ENCODE measurements around the gene FBXL7.

Gene FBXL7

DNA sequence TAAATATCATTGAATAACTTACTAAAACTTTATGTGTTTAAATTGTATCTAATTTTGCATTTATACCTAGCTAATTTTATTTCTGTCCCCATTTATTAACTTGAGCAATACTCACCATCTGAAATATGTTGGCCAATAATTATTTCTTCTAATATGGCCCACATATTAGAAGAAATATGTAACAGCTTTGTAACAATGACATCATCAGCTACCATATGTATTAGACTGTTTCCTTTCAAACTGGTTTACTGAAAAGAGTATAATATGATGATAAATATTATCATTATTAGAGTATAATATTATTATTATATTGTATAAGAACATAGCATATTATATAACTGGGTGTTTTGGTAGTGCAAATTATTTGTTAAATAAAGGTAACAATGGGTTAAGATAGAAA, 220.5 kb downstream of the FBXL7 start:
- no peak for DNase-seq

DNA sequence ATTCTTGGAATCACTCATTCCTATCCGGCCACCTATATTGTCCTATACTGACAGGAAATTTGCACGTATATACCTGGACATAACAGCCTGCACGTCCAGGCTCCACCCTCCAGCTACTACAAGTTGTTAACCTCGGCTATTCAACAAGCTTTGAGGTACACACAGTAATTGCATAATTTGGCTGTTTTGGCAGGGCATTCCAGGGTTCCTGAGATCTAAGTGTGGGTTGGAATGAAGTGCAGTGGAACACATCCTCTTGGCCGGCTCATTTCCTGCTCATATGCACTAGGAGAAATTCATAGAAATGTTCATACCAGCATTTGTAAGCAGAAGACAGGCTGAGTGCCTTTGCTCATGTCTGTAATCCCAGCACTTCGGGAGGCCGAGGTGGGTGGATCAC, 222.3 kb downstream of the FBXL7 start:
- no peak for DNase-seq

DNA sequence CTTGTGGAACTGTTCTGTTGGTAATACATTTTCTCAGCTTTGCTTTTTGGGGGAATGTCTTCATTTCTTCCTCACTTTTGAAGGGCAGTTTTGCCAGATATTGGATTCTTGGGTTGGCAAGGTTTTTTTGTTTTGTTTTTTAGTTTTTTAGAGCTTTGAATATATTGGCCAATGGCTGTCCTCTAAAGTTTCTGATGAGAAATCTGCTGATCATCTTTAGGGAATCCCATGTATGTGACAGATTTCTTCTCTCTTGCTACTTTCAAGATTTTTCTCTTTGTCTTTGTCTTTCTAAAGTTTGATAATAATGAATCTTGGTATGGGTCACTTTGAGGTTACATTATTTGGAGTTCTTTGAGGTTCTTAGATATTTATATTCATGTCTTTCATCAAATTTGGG, 227.4 kb downstream of the FBXL7 start:
- no peak for DNase-seq

DNA sequence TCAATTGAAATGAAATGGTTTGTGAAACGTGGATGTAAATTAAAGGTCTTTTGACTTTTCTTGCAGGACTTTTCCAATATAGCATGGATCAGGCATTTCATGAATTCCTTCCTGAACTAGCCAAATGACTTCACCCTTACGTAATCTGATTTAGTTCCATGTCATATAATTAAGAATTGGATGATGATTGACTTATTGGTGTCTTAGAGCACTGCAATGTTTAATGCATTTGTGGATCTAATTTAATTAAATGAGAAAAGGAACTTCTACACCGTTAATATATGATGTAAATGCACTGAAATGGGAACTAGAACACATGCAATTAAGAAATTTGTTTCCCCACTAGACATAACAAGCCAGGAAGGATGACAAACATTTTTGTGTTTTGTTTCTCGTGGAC, 228.8 kb downstream of the FBXL7 start:
- DNase-seq = no peak

GRCh38 chr5:15731699-15732098, 231.7 kb downstream of the FBXL7 start:
- no peak for DNase-seq

- no peak for DNase-seq
Observed at GRCh38 chr5:15734058-15734457, 234.1 kb downstream of the FBXL7 start.

- no peak for DNase-seq
Observed at GRCh38 chr5:15737036-15737821, 237.2 kb downstream of the FBXL7 start.

GRCh38 chr5:15737871-15738664, 238.1 kb downstream of the FBXL7 start:
- DNase-seq = no peak

DNA sequence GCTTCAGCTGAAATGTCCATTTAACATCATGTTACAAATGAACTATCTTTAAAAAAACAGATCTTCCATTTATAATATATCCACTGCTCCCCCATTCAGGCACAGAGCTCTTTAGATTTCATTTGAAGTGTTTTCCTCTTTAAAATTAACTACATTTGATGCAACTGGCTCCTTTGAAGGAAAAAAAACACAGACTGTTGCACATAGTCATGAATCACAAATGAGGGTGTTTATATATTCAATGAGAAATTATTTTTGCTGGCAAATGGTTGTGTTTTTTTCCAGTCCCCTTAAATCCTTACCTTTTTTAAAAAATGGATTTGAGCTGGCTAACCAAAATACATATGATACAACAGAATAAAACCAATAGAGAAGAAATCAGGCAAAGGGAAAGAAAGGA, 240.4 kb downstream of the FBXL7 start:
- no peak for DNase-seq

GRCh38 chr5:15741591-15741990, 241.6 kb downstream of the FBXL7 start:
- DNase-seq = no peak

DNA sequence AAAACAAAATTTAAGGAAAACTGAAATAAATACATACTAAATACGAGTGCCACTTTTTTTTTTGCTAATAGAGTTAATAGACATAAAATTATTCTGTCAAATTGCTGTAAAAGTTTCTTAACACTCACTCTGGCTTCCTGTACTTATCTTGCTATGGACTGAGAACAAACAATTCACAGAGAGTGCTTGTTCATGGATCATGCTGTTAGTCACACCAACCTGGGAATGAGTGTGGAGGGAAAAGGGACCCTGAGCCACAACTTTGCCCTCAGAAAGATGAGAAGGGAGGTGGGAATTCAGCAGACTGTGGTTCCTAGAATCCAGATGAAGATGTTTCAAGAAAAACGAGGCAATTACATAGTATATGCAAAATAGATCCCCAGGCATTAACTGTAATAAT, 246.9 kb downstream of the FBXL7 start:
- no peak for DNase-seq

DNA sequence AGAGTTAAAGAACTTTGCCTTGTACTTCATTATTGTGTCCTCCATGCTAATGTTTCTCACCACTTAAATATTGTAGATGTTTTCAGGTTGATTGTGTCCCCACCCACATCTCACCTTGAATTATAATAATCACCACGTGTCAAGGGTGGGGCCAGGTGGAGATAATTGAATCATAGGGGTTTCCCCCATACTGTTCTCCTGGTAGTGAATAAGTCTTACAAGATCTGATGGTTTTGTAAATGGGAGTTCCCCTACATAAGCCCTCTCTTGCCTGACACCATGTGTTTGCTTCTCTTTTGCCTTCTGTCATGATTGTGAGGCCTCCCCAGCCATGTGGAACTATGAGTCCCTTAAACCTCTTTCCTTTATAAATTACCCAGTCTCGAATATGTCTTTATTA, 248.3 kb downstream of the FBXL7 start:
- DNase-seq = no peak

DNA sequence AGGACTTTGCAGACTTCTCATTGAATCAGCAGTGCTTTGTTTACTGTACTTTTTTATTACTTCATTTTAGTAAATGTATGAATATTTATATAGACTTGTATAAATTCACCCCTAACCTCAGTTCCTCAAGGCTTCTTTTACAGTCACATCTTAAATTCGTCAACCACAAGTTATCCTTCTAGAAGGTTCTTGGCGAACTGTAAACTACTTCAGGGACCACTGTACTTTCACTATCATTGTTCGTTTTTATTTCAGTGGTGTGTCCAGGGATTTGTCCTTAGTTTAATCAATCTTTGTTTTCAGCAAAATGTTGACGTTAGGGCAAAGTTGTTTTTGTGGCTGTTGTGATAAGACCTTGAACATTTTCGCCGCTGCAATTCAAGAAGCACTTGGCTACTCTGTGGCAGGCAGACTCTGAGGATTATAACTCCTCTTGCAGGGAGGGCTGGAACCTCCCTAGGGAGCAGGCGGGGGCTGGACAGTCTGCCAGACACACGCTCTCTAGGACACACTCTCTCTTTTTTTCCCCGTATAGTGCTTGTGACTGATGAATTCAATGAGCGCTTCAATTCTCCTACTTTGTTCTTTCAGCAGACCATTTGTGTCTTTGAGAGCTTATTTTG, 252.8 kb downstream of the FBXL7 start:
- no peak for DNase-seq

DNA sequence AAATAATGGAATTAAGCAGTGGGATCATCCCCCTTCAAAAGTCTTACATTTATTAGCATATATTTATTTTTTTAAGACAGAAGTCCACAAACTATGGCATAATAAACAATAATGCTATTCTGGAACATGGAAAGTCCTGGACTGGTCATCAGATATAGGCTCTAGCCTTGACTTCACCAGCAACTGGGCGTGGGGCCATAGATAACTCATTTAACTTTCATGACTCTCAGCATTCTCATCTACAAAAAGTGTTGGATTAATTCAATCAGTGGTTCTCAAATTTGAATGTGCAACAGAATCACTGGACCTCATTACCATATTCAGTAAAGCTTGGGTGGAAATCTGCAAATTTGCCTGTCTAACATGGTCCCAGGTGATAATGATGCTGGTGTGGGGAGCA, 253.8 kb downstream of the FBXL7 start:
- DNase-seq = no peak

DNA sequence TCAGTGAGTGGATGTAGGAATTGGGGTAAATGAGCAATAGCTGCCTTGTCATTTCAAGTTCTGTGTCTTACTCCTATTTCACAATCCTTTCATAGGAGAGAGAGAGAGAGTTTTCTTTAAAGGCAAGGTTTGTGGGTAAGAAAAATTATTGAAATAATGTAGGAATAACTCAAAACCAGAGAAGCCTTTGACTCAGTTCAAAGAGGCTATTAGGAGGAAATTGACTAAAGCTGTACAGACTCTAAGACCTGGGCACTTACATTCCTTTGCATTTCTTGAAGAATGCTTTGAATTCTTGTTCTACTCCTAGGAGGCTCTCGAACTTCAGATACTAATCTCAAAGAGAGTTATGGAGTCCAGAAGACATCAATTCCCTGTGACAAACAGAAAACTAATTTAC, 257.1 kb downstream of the FBXL7 start:
- DNase-seq = no peak

DNA sequence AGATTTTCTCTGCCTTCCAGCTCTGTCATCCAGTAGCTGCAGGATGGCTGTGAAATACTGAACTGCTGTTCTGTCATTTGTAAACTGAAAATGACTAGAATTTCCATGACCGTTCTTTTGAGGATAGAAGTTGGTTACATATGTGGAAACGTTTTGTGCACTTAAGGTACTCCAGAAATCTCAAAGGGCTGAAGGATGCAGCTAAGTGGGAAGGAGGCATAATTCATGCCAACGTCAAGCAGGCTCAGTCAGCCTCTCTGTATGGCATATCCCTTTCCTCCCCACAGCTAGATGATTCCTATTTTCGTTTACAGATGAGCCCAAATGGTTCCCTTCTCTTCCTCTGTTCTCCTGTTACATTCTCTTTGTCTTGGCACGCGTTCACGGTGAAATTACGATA, 257.6 kb downstream of the FBXL7 start:
- no peak for DNase-seq

- no peak for DNase-seq
Observed at GRCh38 chr5:15762668-15763067, 262.7 kb downstream of the FBXL7 start.

DNA sequence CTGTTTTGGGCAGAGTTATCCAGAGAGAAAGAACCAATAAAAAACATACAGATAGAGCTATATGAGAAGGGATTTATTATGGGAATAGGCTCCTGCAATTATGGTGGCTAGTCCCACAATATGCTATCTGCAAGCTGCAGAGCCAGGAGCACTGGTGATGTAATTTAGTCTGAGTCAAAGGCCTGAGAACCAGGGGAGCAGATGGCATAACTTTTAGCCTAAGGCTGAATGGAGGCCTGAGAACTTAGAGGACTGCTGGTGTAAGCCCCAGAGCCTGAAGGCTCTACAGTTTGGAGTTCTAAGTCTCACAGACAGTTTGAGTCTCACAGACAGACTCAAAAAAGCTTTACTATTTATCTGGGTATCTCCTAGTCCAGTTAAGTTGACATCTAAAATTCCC, 263.8 kb downstream of the FBXL7 start:
- no peak for DNase-seq

DNA sequence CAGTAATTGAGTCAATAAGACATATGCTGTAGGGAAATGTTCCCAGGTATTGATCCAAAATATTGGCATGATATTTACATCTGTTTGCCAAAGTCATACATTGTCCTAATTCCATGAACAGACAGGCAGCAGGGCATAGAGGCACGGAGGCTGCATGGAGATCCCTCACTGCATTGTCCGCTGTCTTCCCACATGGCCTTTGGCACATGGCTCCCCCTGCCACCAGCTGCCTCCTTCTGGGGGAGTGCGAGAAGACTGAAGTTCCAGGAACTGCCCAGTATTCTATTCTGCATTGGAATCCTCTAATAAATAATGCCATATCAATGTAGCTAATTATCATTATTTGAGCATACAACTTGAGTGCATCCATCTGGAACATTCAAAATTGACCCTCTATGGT, 269.0 kb downstream of the FBXL7 start:
- DNase-seq = no peak

DNA sequence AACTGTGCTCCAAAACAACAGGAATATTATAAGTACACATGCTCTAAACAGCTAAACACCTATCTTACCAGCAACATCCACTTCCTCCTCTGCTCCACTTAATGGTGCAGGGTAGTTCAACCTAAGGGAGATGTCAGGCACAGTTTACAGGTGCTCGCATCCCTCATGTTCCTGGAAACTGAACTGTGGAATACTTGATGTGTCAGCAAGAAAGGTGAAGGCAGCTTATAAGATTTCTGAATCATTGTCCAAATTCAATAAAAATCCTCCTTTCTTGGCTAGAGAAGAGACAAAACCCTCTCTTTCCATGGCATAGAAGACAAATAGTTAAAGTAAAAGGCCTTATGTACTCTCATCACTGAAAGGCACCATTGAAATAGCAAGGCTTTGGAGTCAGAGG, 272.2 kb downstream of the FBXL7 start:
- no peak for DNase-seq

- DNase-seq = no peak
Observed at GRCh38 chr5:15774632-15775031, 274.7 kb downstream of the FBXL7 start.

- no peak for DNase-seq
Observed at GRCh38 chr5:15776346-15776745, 276.4 kb downstream of the FBXL7 start.

DNA sequence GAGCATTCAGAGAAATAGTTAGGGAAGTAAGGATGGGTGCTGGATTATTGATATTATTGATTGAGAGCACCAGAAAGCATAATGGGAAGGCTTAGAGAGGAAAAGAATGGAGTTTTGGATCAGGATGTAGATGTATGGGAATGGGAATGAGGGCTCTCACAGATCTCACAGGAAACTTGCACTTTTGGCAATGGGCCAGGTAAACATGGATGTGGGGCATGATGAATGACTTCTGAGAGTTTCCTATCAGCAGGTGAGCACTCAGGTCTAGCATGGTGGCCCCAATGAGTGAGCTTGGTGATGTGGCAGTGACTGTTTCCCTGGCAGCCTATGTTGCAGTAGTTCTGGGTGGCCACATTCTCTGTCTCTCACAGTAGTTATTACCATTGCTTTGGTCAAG, 283.8 kb downstream of the FBXL7 start:
- no peak for DNase-seq

- no peak for DNase-seq
Observed at GRCh38 chr5:15785531-15785981, 285.6 kb downstream of the FBXL7 start.
